Prostate gland (tissue), 2 donors: ENCODE results near the gene CAB39. TPM values are rescaled to one million over a fixed set of nuclear protein-coding genes. Genes with fewer than 3 reads are reported as not detected.

Experiments used
- DNase-seq: peaks from one replicate; pipeline ENCODE4 v3.0.0-alpha.2; 2019; ENCODE audit warnings: low spot score
- H3K27ac ChIP-seq, 2 donors: fragments of 200-600 bp; sonication (generic); 2 replicates each; pipeline ENCODE4 v1.5.1; 2017 to 2019
- H3K27me3 ChIP-seq: fragments of 200-600 bp; sonication (generic); replicated peaks from 2 replicates; pipeline ENCODE4 v1.5.1; 2019; ENCODE audit not compliant: insufficient read depth
- H3K36me3 ChIP-seq, 2 donors: fragments of 200-600 bp; sonication (generic); 1 replicate in 1 of 2; 2 replicates in 1 of 2; pipeline versions ENCODE4 v1.5.1 to v1.8.1; 2017 to 2019
- H3K4me1 ChIP-seq: fragments of 200-600 bp; sonication (generic); replicated peaks from 2 replicates; pipeline ENCODE4 v1.5.1; 2019
- H3K4me3 ChIP-seq, 2 donors: fragments of 200-600 bp; sonication (generic); 2 replicates each; pipeline ENCODE4 v1.5.1; 2017 to 2019
- H3K9me3 ChIP-seq: fragments of 200-600 bp; sonication (generic); 2 replicates; pipeline ENCODE4 v1.5.1; 2017
- CTCF ChIP-seq, 4 experiments: fragments of 200-600 bp in 2 of 4; fragments of 450-650 bp in 2 of 4; sonication (generic) in 2 of 4; IDR thresholded peaks; 1 replicate in 3 of 4; 2 replicates in 1 of 4; pipeline ENCODE4 v1.5.1; 2016 to 2019; ENCODE audit warnings: antibody characterized with exemption in 4 of 4, mild to moderate bottlenecking in 2 of 4, moderate library complexity in 2 of 4
- POLR2A ChIP-seq: fragments of 450-650 bp; IDR thresholded peaks from one replicate; pipeline ENCODE4 v1.6.1; 2016; ENCODE audit warnings: antibody characterized with exemption, mild to moderate bottlenecking
- POLR2AphosphoS5 ChIP-seq: sonication (generic); formaldehyde crosslinking; IDR thresholded peaks from one replicate; pipeline ENCODE4 v1.6.1; 2017; ENCODE audit warnings: antibody characterized with exemption
- WGBS: methylation state at CpG from one replicate; pipeline ENCODE4 v1.1.5; 2018; 5-methylcytosine and 5-hydroxymethylcytosine counted together
- intact Hi-C: fragments of 100-400 bp; cut with DNase I; formaldehyde crosslinking; loops from one replicate; pipeline ENCODE4 v1.14.2; 2022
- total RNA-seq, 2 donors: library from RNA; depleted of rRNA; stranded (reverse); fragments of >200 nt; gene quantifications; one replicate each; pipeline ENCODE4 v1.1.0, GENCODE V29; 2016

The CAB39 gene
- total RNA-seq, 2 donors from 2014 or later = 75.4 to 105 TPM

GRCh38 chr2:230828272-230828961, 115.8 kb downstream of the CAB39 start:
- intact Hi-C loops = no loop called here
- WGBS = 34% methylated on average over 22 of the region's 61 CpGs
- DNase-seq = no peak

GRCh38 chr2:230829293-230829692, 116.7 kb downstream of the CAB39 start:
- peaks cover 4% of the 10 kb centered on the region for H3K4me1 ChIP-seq
- no peak overlapping the region for H3K4me3 ChIP-seq
- H3K9me3 ChIP-seq = no peaks in the 10 kb centered on the region
- no peak for DNase-seq
- H3K27ac ChIP-seq = no peak overlapping the region
- no peak for TF ChIP-seq POLR2AphosphoS5
- no peak for TF ChIP-seq POLR2A
- no peak for TF ChIP-seq CTCF (IDR thresholded peaks at IDR 0.05)
- no peaks in the 10 kb centered on the region for H3K36me3 ChIP-seq
- WGBS = over 99% methylated on average over 14 of the region's 14 CpGs
- intact Hi-C loops = no loop called here
- no peaks in the 10 kb centered on the region for H3K27me3 ChIP-seq

More at GRCh38 chr2:230828272-230828961, 115.8 kb downstream of the CAB39 start:
- H3K9me3 ChIP-seq = no peaks in the 10 kb centered on the region
- H3K36me3 ChIP-seq = no peaks in the 10 kb centered on the region
- peak overlapping the region; percentile 17 to 26 for H3K4me3 ChIP-seq
- TF ChIP-seq POLR2AphosphoS5 (no peak), POLR2A (no peak), CTCF (IDR thresholded peaks at IDR 0.05) (no peak)
- H3K27ac ChIP-seq = no peak overlapping the region
- H3K27me3 ChIP-seq = no peaks in the 10 kb centered on the region
- H3K4me1 ChIP-seq = peaks cover 4% of the 10 kb centered on the region

- no peaks in the 10 kb centered on the region for H3K9me3 ChIP-seq
- no peak for TF ChIP-seq POLR2A
- no peak for TF ChIP-seq POLR2AphosphoS5
- no peak for TF ChIP-seq CTCF (IDR thresholded peaks at IDR 0.05)
- H3K27ac ChIP-seq = no peak overlapping the region
- no peaks in the 10 kb centered on the region for H3K36me3 ChIP-seq
- no peak overlapping the region for H3K4me3 ChIP-seq
- H3K27me3 ChIP-seq = no peaks in the 10 kb centered on the region
- DNase-seq = no peak
- WGBS = 97% methylated on average over 7 of the region's 7 CpGs
- intact Hi-C loops = no loop called here
- H3K4me1 ChIP-seq = peaks cover 4% of the 10 kb centered on the region
These were observed 117.3 kb downstream of the CAB39 start for GRCh38 chr2:230829959-230830358.

- H3K4me3 ChIP-seq = no peak overlapping the region
- TF ChIP-seq POLR2AphosphoS5 (no peak), POLR2A (no peak), CTCF (IDR thresholded peaks at IDR 0.05) (no peak)
- peaks cover 4% of the 10 kb centered on the region for H3K4me1 ChIP-seq
- H3K36me3 ChIP-seq = no peaks in the 10 kb centered on the region
- no peak for DNase-seq
- no peaks in the 10 kb centered on the region for H3K9me3 ChIP-seq
- H3K27me3 ChIP-seq = no peaks in the 10 kb centered on the region
- intact Hi-C loops = no loop called here
- WGBS = 88% methylated on average over 7 of the region's 7 CpGs
- no peak overlapping the region for H3K27ac ChIP-seq
These were observed 117.8 kb downstream of the CAB39 start for GRCh38 chr2:230830428-230830827.

- Histone ChIP-seq H3K27ac (no peak overlapping the region), H3K9me3 (no peaks in the 10 kb centered on the region), H3K4me3 (no peak overlapping the region), H3K4me1 (no peaks in the 10 kb centered on the region), H3K36me3 (no peaks in the 10 kb centered on the region), H3K27me3 (no peaks in the 10 kb centered on the region)
- intact Hi-C loops = no loop called here
- WGBS = 25% methylated on average over 2 of the region's 2 CpGs
- TF ChIP-seq CTCF (IDR thresholded peaks at IDR 0.05) (no peak), POLR2A (no peak), POLR2AphosphoS5 (no peak)
- DNase-seq = no peak
These were observed 127.7 kb downstream of the CAB39 start for GRCh38 chr2:230840301-230840700.
